GM12875 (cell line): ENCODE measurements around the gene NDUFS7.
A peak's percentile ranks its signal among the peaks of the same experiment; 100 is the strongest.

Source experiments
- H3K4me3 ChIP-seq: one replicate; pipeline ENCODE4 v1.5.1; 2011; ENCODE audit warnings: low read depth, low read length, control low read depth
- CTCF ChIP-seq: IDR thresholded peaks from 2 replicates; pipeline ENCODE4 v1.5.1; 2011; ENCODE audit warnings: low read depth, mild to moderate bottlenecking, control low read depth, inconsistent platforms, low read length, moderate library complexity, borderline replicate concordance; ENCODE audit not compliant: insufficient read depth

NDUFS7 gene

GRCh38 chr19:1433119-1434039, 49.7 kb downstream of the NDUFS7 start:
- H3K4me3 ChIP-seq = no peak overlapping the region
- no peak for TF ChIP-seq CTCF

- H3K4me3 ChIP-seq = no peak overlapping the region
- no peak for TF ChIP-seq CTCF
Measured at GRCh38 chr19:1434040-1434366, 50.3 kb downstream of the NDUFS7 start.

- TF ChIP-seq CTCF = no peak
- no peak overlapping the region for H3K4me3 ChIP-seq
Measured at GRCh38 chr19:1434577-1435060, 50.9 kb downstream of the NDUFS7 start.

- no peak for TF ChIP-seq CTCF
- H3K4me3 ChIP-seq = no peak overlapping the region
Measured at GRCh38 chr19:1435378-1435989, 51.8 kb downstream of the NDUFS7 start.

- no peak overlapping the region for H3K4me3 ChIP-seq
- TF ChIP-seq CTCF = no peak
Measured at GRCh38 chr19:1437609-1438008, 53.9 kb downstream of the NDUFS7 start.

- H3K4me3 ChIP-seq = peak within 1 kb of the TSS; percentile 77
- TF ChIP-seq CTCF = peak; percentile 99
Measured at GRCh38 chr19:1438035-1438932, 54.6 kb downstream of the NDUFS7 start, which contains the start of gene RPS15. TSS of gene RPS15 (plus strand) at chr19:1438396. CDS start at chr19:1438426, 30 bp downstream.
